Nephron progenitor cell (in vitro differentiated cells): ENCODE data around the gene OPN1SW.
A peak's percentile ranks its signal among the peaks of the same experiment; 100 is the strongest.

ENCODE experiments used
- DNase-seq: peaks from one replicate; pipeline ENCODE4 v3.0.0; 2021
- H3K27ac Mint-ChIP-seq: 2 replicates; pipeline ENCODE4 v1.8.0; 2021; ENCODE audit warnings: mild to moderate bottlenecking, moderate library complexity, mixed read lengths
- H3K27me3 Mint-ChIP-seq: 2 replicates; pipeline ENCODE4 v1.8.0; 2021; ENCODE audit warnings: mild to moderate bottlenecking, low read depth, mixed read lengths; ENCODE audit not compliant: poor library complexity
- H3K36me3 Mint-ChIP-seq: 2 replicates; pipeline ENCODE4 v1.8.0; 2021; ENCODE audit warnings: low read depth, mixed read lengths
- H3K4me1 Mint-ChIP-seq: 2 replicates; pipeline ENCODE4 v1.8.0; 2021; ENCODE audit warnings: mixed read lengths
- H3K4me3 Mint-ChIP-seq: 2 replicates; pipeline ENCODE4 v1.8.0; 2021; ENCODE audit warnings: mild to moderate bottlenecking, moderate library complexity, mixed read lengths
- H3K9me3 Mint-ChIP-seq: 2 replicates; pipeline ENCODE4 v1.8.0; 2021; ENCODE audit warnings: mild to moderate bottlenecking, moderate library complexity, mixed read lengths
- CTCF ChIP-seq: fragments of 200-600 bp; sonication (generic); IDR thresholded peaks from 2 replicates; pipeline ENCODE4 v1.5.0; 2021; ENCODE audit warnings: antibody characterized with exemption

Gene OPN1SW

GRCh38 chr7:128791972-128792327, 16.4 kb upstream of the OPN1SW start:
- no peak for DNase-seq
- peaks cover 26% of the 10 kb centered on the region for H3K4me1 Mint-ChIP-seq
- no peak overlapping the region for H3K27ac Mint-ChIP-seq
- H3K9me3 Mint-ChIP-seq, result no peaks in the 10 kb centered on the region
- TF ChIP-seq CTCF, result no peak
- peaks cover 28% of the 10 kb centered on the region for H3K27me3 Mint-ChIP-seq
- peak overlapping the region; percentile 89 for H3K4me3 Mint-ChIP-seq
- peaks cover 29% of the 10 kb centered on the region for H3K36me3 Mint-ChIP-seq

GRCh38 chr7:128791121-128791971, 15.8 kb upstream of the OPN1SW start, which contains the start of gene CCDC136:
TSS of gene CCDC136 (plus strand) at chr7:128791968. CDS start at chr7:128792412, 444 bp downstream.
- H3K36me3 Mint-ChIP-seq, result peaks cover 25% of the 10 kb centered on the region
- peak; percentile 87 for DNase-seq
- H3K4me1 Mint-ChIP-seq, result peaks cover 26% of the 10 kb centered on the region
- H3K4me3 Mint-ChIP-seq, result peak within 1 kb of the TSS; percentile 89
- H3K27me3 Mint-ChIP-seq, result peaks cover 33% of the 10 kb centered on the region
- no peak for TF ChIP-seq CTCF
- H3K27ac Mint-ChIP-seq, result no peak within 1 kb of the TSS
- H3K9me3 Mint-ChIP-seq, result no peaks in the 10 kb centered on the region

GRCh38 chr7:128790315-128791041, 14.9 kb upstream of the OPN1SW start:
- Mint-ChIP-seq H3K27me3 (peaks cover 40% of the 10 kb centered on the region), H3K4me1 (peaks cover 26% of the 10 kb centered on the region), H3K9me3 (no peaks in the 10 kb centered on the region), H3K27ac (no peak overlapping the region), H3K4me3 (peak overlapping the region; percentile 86), H3K36me3 (peaks cover 16% of the 10 kb centered on the region)
- TF ChIP-seq CTCF, result no peak
- DNase-seq, result peak; percentile 56

- H3K4me1 Mint-ChIP-seq, result peaks cover 26% of the 10 kb centered on the region
- no peaks in the 10 kb centered on the region for H3K9me3 Mint-ChIP-seq
- TF ChIP-seq CTCF, result no peak
- no peaks in the 10 kb centered on the region for H3K36me3 Mint-ChIP-seq
- no peak overlapping the region for H3K27ac Mint-ChIP-seq
- peaks cover 46% of the 10 kb centered on the region for H3K27me3 Mint-ChIP-seq
- no peak for DNase-seq
- peak overlapping the region; percentile 86 for H3K4me3 Mint-ChIP-seq
Measured at GRCh38 chr7:128788446-128789412, 13.1 kb upstream of the OPN1SW start.

- DNase-seq, result no peak
- Mint-ChIP-seq H3K27me3 (peaks cover 54% of the 10 kb centered on the region), H3K4me3 (no peak overlapping the region), H3K9me3 (no peaks in the 10 kb centered on the region), H3K36me3 (no peaks in the 10 kb centered on the region), H3K4me1 (peaks cover 29% of the 10 kb centered on the region), H3K27ac (no peak overlapping the region)
- TF ChIP-seq CTCF, result no peak
Measured at GRCh38 chr7:128785738-128786137, 10.1 kb upstream of the OPN1SW start.
